WTC11 (cell line): ENCODE data around the gene GPC6. TPM values are rescaled to one million over a fixed set of nuclear protein-coding genes. Genes with fewer than 3 reads are reported as not detected.

Experiments
- ATAC-seq: fragments of 200-7000 bp; cut with Tn5 transposase; 2 replicates; pipeline ENCODE4 v1.10.0; 2021; ENCODE audit warnings: mild to moderate bottlenecking, moderate library complexity
- CTCF ChIA-PET: fragments of 300-600 bp; sonication (Branson Sonifier 250); formaldehyde crosslinking; loops from one replicate; lab custom pipeline; 2021; ENCODE audit warnings: antibody characterized with exemption; lab: Charles Lee
- POLR2A ChIA-PET: fragments of 350-600 bp; sonication (Branson Sonifier 250); formaldehyde crosslinking; loops from one replicate; lab custom pipeline; 2021; ENCODE audit warnings: antibody characterized with exemption; lab: Charles Lee
- DNase-seq: peaks from one replicate; pipeline ENCODE4 v3.0.0; 2021; ENCODE audit warnings: low spot score
- H3K27ac Mint-ChIP-seq: 2 replicates; pipeline ENCODE4 v1.8.0; 2021; ENCODE audit warnings: mixed read lengths
- H3K27me3 Mint-ChIP-seq: 2 replicates; pipeline ENCODE4 v1.8.0; 2021; ENCODE audit warnings: low read depth, mild to moderate bottlenecking, moderate library complexity, mixed read lengths
- H3K36me3 Mint-ChIP-seq: 2 replicates; pipeline ENCODE4 v1.8.0; 2021; ENCODE audit warnings: mixed read lengths
- H3K4me1 Mint-ChIP-seq: 2 replicates; pipeline ENCODE4 v1.8.0; 2022; ENCODE audit warnings: mixed read lengths
- H3K4me3 Mint-ChIP-seq: 2 replicates; pipeline ENCODE4 v1.8.0; 2021; ENCODE audit warnings: mild to moderate bottlenecking, moderate library complexity, mixed read lengths
- H3K9me3 Mint-ChIP-seq: 2 replicates; pipeline ENCODE4 v1.8.0; 2021; ENCODE audit warnings: mixed read lengths
- SOX15 ChIP-seq: fragments of 250-450 bp; sonication (Bioruptor Pico); IDR thresholded peaks from 2 replicates; pipeline ENCODE4 v1.9.0; 2021; ENCODE audit warnings: mild to moderate bottlenecking
- ZBTB21 ChIP-seq: sonication (generic); formaldehyde crosslinking; IDR thresholded peaks from 2 replicates; pipeline ENCODE4 v1.8.1; 2023; ENCODE audit warnings: mild to moderate bottlenecking, missing genetic modification reagents, borderline replicate concordance
- ZNF232 ChIP-seq: sonication (generic); formaldehyde crosslinking; IDR thresholded peaks from 2 replicates; pipeline ENCODE4 v1.8.0; 2022; ENCODE audit warnings: mild to moderate bottlenecking, missing genetic modification reagents
- ZNF263 ChIP-seq: sonication (generic); formaldehyde crosslinking; IDR thresholded peaks from 2 replicates; pipeline ENCODE4 v1.8.1; 2022; ENCODE audit warnings: low read depth, mild to moderate bottlenecking, moderate library complexity, missing genetic modification reagents
- ZNF671 ChIP-seq: fragments of 250-450 bp; sonication (Bioruptor Pico); IDR thresholded peaks from 2 replicates; pipeline ENCODE4 v1.8.0; 2021; ENCODE audit warnings: mild to moderate bottlenecking
- total RNA-seq: library from RNA; stranded (reverse); gene quantifications from 3 replicates; pipeline ENCODE4 v1.2.3, GENCODE V29; 2021
- TF ChIP-seq, protein P1 (sequence below): sonication (generic); formaldehyde crosslinking; IDR thresholded peaks from 2 replicates; pipeline ENCODE4 v1.8.0; 2023; ENCODE audit warnings: missing genetic modification reagents, mild to moderate bottlenecking, borderline replicate concordance
- TF ChIP-seq, protein P2 (sequence below): sonication (generic); formaldehyde crosslinking; IDR thresholded peaks from 2 replicates; pipeline ENCODE4 v1.8.0; 2022; ENCODE audit warnings: missing genetic modification reagents
- TF ChIP-seq, protein P3 (sequence below): fragments of 250-450 bp; sonication (Bioruptor Pico); IDR thresholded peaks from 2 replicates; pipeline ENCODE4 v1.9.0; 2021; ENCODE audit warnings: moderate library complexity, mild to moderate bottlenecking, inconsistent platforms, borderline replicate concordance
- TF ChIP-seq, protein P4 (sequence below): fragments of 200-600 bp; IDR thresholded peaks from 2 replicates; pipeline ENCODE4 v1.8.0; 2022; ENCODE audit warnings: antibody characterized with exemption
- TF ChIP-seq, protein P5 (sequence below): sonication (generic); formaldehyde crosslinking; IDR thresholded peaks from 2 replicates; pipeline ENCODE4 v1.8.0; 2022; ENCODE audit warnings: mild to moderate bottlenecking, missing genetic modification reagents

Gene GPC6
- total RNA-seq, 1 experiment from 2014 or later: 19.5 TPM

DNA sequence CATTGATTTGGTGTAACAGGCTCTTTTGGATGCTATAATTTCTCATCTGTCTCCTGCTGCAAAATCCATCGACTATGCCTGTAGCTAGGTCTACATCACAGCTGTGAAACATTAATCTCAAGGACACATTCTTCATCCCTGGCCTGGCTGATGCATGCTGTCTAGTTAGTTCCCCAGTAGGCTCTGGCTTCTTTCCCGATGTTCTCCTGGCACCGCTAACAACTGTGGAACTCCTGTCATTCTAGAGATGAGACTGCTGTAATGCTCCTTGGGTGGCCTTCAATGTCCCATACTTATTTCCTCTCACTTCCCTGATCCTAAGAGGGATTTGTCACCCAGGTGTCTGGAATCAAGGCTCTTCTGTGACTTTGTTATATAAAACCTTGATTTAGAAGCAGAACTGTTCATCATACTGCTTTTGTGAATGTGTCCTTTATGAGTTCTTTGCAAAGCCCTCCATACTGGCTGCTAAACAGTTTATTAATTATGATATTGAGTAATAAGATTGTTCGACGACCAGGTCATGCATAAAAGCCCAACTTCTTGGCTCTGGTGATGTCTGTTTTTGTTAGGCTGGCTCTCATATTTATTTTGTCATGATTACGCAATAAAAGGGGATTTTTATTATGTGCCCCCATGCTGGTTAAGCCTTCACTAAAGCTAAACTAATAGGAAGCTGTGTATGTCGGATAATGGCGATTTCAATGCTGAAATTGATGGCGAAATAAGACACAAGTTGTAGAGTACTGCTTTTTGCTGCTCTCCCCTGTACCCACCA, 1025.4 kb downstream of the GPC6 start:
- POLR2A ChIA-PET: no interaction called here
- CTCF ChIA-PET: no interaction called here
- Mint-ChIP-seq H3K9me3 (peaks cover 9% of the 10 kb centered on the region), H3K27me3 (no peaks in the 10 kb centered on the region), H3K27ac (no peak overlapping the region), H3K36me3 (peaks cover 3% of the 10 kb centered on the region; the same call in 1 of the 2 replicates), H3K4me3 (no peak overlapping the region), H3K4me1 (peaks cover 19% of the 10 kb centered on the region)
- DNase-seq (no peak), ATAC-seq (no peak)
- TF ChIP-seq, protein P1, sequence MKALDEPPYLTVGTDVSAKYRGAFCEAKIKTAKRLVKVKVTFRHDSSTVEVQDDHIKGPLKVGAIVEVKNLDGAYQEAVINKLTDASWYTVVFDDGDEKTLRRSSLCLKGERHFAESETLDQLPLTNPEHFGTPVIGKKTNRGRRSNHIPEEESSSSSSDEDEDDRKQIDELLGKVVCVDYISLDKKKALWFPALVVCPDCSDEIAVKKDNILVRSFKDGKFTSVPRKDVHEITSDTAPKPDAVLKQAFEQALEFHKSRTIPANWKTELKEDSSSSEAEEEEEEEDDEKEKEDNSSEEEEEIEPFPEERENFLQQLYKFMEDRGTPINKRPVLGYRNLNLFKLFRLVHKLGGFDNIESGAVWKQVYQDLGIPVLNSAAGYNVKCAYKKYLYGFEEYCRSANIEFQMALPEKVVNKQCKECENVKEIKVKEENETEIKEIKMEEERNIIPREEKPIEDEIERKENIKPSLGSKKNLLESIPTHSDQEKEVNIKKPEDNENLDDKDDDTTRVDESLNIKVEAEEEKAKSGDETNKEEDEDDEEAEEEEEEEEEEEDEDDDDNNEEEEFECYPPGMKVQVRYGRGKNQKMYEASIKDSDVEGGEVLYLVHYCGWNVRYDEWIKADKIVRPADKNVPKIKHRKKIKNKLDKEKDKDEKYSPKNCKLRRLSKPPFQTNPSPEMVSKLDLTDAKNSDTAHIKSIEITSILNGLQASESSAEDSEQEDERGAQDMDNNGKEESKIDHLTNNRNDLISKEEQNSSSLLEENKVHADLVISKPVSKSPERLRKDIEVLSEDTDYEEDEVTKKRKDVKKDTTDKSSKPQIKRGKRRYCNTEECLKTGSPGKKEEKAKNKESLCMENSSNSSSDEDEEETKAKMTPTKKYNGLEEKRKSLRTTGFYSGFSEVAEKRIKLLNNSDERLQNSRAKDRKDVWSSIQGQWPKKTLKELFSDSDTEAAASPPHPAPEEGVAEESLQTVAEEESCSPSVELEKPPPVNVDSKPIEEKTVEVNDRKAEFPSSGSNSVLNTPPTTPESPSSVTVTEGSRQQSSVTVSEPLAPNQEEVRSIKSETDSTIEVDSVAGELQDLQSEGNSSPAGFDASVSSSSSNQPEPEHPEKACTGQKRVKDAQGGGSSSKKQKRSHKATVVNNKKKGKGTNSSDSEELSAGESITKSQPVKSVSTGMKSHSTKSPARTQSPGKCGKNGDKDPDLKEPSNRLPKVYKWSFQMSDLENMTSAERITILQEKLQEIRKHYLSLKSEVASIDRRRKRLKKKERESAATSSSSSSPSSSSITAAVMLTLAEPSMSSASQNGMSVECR (CRISPR knock-in tag): no peak
- TF ChIP-seq, protein P2, sequence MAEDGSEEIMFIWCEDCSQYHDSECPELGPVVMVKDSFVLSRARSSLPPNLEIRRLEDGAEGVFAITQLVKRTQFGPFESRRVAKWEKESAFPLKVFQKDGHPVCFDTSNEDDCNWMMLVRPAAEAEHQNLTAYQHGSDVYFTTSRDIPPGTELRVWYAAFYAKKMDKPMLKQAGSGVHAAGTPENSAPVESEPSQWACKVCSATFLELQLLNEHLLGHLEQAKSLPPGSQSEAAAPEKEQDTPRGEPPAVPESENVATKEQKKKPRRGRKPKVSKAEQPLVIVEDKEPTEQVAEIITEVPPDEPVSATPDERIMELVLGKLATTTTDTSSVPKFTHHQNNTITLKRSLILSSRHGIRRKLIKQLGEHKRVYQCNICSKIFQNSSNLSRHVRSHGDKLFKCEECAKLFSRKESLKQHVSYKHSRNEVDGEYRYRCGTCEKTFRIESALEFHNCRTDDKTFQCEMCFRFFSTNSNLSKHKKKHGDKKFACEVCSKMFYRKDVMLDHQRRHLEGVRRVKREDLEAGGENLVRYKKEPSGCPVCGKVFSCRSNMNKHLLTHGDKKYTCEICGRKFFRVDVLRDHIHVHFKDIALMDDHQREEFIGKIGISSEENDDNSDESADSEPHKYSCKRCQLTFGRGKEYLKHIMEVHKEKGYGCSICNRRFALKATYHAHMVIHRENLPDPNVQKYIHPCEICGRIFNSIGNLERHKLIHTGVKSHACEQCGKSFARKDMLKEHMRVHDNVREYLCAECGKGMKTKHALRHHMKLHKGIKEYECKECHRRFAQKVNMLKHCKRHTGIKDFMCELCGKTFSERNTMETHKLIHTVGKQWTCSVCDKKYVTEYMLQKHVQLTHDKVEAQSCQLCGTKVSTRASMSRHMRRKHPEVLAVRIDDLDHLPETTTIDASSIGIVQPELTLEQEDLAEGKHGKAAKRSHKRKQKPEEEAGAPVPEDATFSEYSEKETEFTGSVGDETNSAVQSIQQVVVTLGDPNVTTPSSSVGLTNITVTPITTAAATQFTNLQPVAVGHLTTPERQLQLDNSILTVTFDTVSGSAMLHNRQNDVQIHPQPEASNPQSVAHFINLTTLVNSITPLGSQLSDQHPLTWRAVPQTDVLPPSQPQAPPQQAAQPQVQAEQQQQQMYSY (CRISPR knock-in tag): no peak
- no peak for TF ChIP-seq ZBTB21 (CRISPR knock-in tag)
- TF ChIP-seq SOX15: no peak
- TF ChIP-seq, protein P3, sequence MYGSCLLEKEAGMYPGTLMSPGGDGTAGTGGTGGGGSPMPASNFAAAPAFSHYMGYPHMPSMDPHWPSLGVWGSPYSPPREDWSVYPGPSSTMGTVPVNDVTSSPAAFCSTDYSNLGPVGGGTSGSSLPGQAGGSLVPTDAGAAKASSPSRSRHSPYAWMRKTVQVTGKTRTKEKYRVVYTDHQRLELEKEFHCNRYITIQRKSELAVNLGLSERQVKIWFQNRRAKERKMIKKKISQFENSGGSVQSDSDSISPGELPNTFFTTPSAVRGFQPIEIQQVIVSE (CRISPR knock-in tag): no peak
- TF ChIP-seq, protein P4, sequence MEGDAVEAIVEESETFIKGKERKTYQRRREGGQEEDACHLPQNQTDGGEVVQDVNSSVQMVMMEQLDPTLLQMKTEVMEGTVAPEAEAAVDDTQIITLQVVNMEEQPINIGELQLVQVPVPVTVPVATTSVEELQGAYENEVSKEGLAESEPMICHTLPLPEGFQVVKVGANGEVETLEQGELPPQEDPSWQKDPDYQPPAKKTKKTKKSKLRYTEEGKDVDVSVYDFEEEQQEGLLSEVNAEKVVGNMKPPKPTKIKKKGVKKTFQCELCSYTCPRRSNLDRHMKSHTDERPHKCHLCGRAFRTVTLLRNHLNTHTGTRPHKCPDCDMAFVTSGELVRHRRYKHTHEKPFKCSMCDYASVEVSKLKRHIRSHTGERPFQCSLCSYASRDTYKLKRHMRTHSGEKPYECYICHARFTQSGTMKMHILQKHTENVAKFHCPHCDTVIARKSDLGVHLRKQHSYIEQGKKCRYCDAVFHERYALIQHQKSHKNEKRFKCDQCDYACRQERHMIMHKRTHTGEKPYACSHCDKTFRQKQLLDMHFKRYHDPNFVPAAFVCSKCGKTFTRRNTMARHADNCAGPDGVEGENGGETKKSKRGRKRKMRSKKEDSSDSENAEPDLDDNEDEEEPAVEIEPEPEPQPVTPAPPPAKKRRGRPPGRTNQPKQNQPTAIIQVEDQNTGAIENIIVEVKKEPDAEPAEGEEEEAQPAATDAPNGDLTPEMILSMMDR: no peak
- TF ChIP-seq ZNF671: no peak

DNA sequence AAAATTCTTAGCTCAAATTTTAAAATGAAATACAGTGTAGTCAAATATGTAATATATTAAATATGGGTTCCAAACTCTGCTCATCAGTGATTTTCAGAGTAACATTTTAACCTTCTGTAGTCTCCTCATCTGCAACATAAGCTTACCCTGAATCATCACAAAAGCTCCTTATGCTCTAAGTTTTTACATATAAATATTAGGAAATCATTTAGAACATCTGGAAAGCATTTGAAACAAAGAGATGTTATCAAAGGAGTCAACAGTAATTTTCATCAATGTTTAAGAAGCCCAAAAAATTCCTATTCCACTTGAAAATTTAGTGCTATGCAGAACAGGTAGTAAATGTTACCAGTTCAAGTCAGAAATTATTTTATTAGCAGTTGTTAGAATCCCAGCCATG, 1028.1 kb downstream of the GPC6 start:
- H3K36me3 Mint-ChIP-seq: no peaks in the 10 kb centered on the region
- ATAC-seq (no peak), DNase-seq (no peak)
- no peak for TF ChIP-seq ZNF232 (CRISPR knock-in tag)
- no peak for TF ChIP-seq ZNF263 (CRISPR knock-in tag)
- TF ChIP-seq, protein P5, sequence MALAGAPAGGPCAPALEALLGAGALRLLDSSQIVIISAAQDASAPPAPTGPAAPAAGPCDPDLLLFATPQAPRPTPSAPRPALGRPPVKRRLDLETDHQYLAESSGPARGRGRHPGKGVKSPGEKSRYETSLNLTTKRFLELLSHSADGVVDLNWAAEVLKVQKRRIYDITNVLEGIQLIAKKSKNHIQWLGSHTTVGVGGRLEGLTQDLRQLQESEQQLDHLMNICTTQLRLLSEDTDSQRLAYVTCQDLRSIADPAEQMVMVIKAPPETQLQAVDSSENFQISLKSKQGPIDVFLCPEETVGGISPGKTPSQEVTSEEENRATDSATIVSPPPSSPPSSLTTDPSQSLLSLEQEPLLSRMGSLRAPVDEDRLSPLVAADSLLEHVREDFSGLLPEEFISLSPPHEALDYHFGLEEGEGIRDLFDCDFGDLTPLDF (CRISPR knock-in tag): no peak
- no peak overlapping the region for H3K4me3 Mint-ChIP-seq
- H3K27me3 Mint-ChIP-seq: no peaks in the 10 kb centered on the region
- H3K27ac Mint-ChIP-seq: no peak overlapping the region
- peaks cover 5% of the 10 kb centered on the region for H3K9me3 Mint-ChIP-seq
- POLR2A ChIA-PET: no interaction called here
- CTCF ChIA-PET: no interaction called here
- H3K4me1 Mint-ChIP-seq: peaks cover 2% of the 10 kb centered on the region
